Osteoblast (primary cell): ENCODE results near the gene G3BP2. TPM values are rescaled to one million over a fixed set of nuclear protein-coding genes. Genes with fewer than 3 reads are reported as not detected.
"Not testable (repeated sequence)": the region's sequence is repeated elsewhere in the genome, so short reads cannot be mapped to it uniquely, and the experiment has no call there.

Experiments
- DNase-seq: peaks from one replicate; pipeline ENCODE4 v3.0.0; 2011; ENCODE audit warnings: low spot score, mixed read lengths; ENCODE audit not compliant: insufficient read length; ENCODE audit errors: missing footprints
- H2AFZ ChIP-seq: 2 replicates; pipeline ENCODE4 v1.6.0; 2011; ENCODE audit warnings: mild to moderate bottlenecking, low read length
- H3K27ac ChIP-seq: 2 replicates; pipeline ENCODE4 v1.5.1; 2011; ENCODE audit warnings: mild to moderate bottlenecking, low read depth, low read length, moderate library complexity
- H3K27me3 ChIP-seq: 2 replicates; pipeline ENCODE4 v1.6.0; 2012; ENCODE audit warnings: mild to moderate bottlenecking, control low read depth, inconsistent platforms, low read length, moderate library complexity; ENCODE audit not compliant: insufficient read depth
- H3K36me3 ChIP-seq: 2 replicates; pipeline ENCODE4 v1.5.1; 2011; ENCODE audit warnings: mild to moderate bottlenecking, low read length, control low read depth, moderate library complexity; ENCODE audit not compliant: insufficient read depth
- H3K4me1 ChIP-seq: 2 replicates; pipeline ENCODE4 v1.5.1; 2011; ENCODE audit warnings: mild to moderate bottlenecking, low read length, control low read depth, moderate library complexity; ENCODE audit not compliant: insufficient read depth
- H3K4me2 ChIP-seq: 2 replicates; pipeline ENCODE4 v1.6.0; 2011; ENCODE audit warnings: mild to moderate bottlenecking, low read length; ENCODE audit not compliant: insufficient read depth
- H3K4me3 ChIP-seq: fragments of 200-600 bp; sonication (generic); 3 replicates; pipeline ENCODE4 v1.5.1; 2012; ENCODE audit warnings: mild to moderate bottlenecking, low read length, inconsistent platforms; ENCODE audit not compliant: insufficient read depth
- H3K79me2 ChIP-seq: 2 replicates; pipeline ENCODE4 v1.6.0; 2012; ENCODE audit warnings: mild to moderate bottlenecking, low read length, control low read depth, inconsistent platforms; ENCODE audit not compliant: insufficient read depth
- H3K9me3 ChIP-seq: 2 replicates; pipeline ENCODE4 v1.5.1; 2011; ENCODE audit warnings: low read depth, low read length, control low read depth
- H4K20me1 ChIP-seq: 2 replicates; pipeline ENCODE4 v1.6.0; 2012; ENCODE audit warnings: mild to moderate bottlenecking, low read length, control low read depth; ENCODE audit not compliant: insufficient read depth
- total RNA-seq: library from RNA; depleted of rRNA; stranded (reverse); fragments of >200 nt; gene quantifications from 2 replicates; pipeline ENCODE4 v1.2.3, GENCODE V29; 2012
- TF ChIP-seq, protein P1 (sequence below): IDR thresholded peaks from 2 replicates; pipeline ENCODE4 v1.5.1; 2011; ENCODE audit warnings: mild to moderate bottlenecking, low read depth, low read length, moderate library complexity; ENCODE audit errors: extremely low read depth

G3BP2 gene
- total RNA-seq: 159 and 171 TPM in 2 replicates

DNA sequence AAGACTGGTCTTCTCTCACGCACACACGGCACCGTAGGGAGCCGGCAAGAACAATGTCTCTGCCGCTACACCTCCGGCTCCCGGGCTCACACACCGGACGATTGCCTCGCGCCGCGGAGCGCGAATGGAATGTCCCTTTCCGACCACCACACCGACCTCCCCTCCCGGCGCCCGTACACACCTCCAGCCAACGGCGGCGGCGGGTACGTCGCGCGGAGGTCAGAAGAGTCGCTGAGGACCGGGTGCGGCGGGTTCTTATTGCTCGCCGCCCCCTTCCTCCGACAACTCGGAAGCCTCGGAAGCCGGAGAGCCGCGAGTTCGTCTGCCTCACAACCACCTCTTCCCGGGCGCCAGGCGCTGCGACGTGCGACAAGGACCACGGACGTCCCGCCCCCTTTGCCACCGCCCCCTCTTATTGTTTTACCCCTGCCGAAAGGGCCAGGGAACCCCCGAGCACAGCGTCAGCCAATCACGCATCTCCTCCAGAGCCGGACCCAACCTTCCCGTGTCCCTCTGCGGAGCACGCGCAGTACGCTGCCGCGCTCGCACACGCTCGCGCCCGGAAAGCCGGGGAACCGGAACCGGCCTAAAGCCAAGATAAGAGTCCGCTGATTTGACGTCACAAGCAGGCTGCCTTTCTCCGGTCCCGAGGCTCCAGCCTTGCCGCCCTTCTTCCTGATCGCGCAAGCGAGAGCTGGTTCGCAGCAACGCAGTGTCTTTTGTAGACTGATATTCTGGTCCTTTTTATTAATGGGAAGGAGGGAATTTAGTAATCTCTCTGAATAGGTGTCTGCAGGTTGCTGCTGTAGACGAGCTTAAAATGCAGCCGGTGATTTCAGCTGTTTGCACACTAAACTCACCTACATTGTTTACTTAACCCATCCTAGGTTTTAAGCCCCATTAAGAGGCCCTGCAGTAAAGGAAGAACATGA, at the start of gene G3BP2:
TSS of gene G3BP2 (minus strand) at position 385 of the 932 bp plus-strand sequence. CDS start 11,386 bp downstream, outside the sequence.
- DNase-seq: peak; percentile 97
- Histone ChIP-seq H3K9me3 (no peaks in the 10 kb centered on the region), H3K27me3 (no peaks in the 10 kb centered on the region), H4K20me1 (peaks cover 42% of the 10 kb centered on the region), H3K4me2 (peak within 1 kb of the TSS; percentile 95), H2AFZ (peak within 1 kb of the TSS; percentile 94), H3K79me2 (peaks cover 49% of the 10 kb centered on the region), H3K4me1 (peaks cover 23% of the 10 kb centered on the region), H3K27ac (peak within 1 kb of the TSS; percentile 97), H3K4me3 (peak within 1 kb of the TSS; percentile 99), H3K36me3 (no peaks in the 10 kb centered on the region)
- TF ChIP-seq, protein P1, sequence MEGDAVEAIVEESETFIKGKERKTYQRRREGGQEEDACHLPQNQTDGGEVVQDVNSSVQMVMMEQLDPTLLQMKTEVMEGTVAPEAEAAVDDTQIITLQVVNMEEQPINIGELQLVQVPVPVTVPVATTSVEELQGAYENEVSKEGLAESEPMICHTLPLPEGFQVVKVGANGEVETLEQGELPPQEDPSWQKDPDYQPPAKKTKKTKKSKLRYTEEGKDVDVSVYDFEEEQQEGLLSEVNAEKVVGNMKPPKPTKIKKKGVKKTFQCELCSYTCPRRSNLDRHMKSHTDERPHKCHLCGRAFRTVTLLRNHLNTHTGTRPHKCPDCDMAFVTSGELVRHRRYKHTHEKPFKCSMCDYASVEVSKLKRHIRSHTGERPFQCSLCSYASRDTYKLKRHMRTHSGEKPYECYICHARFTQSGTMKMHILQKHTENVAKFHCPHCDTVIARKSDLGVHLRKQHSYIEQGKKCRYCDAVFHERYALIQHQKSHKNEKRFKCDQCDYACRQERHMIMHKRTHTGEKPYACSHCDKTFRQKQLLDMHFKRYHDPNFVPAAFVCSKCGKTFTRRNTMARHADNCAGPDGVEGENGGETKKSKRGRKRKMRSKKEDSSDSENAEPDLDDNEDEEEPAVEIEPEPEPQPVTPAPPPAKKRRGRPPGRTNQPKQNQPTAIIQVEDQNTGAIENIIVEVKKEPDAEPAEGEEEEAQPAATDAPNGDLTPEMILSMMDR: no peak

DNA sequence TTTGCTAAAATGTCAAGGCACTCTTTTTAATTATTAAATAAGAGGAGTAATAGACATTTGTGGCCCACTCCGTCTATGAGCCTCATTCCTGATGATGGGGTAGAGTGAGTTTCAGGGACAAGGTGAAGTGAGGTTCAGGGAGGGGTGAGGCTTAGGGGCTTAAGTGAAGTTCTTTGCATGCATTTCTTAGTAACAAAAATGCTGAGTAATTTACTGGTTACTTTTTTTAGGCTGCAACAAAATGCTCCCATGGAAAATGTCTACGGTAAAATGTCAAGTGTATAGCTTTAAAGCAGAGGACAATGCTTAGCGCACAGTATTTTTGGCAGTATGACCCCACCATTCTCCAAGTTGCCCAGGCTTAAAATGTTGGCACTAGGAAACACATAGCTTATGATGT, 49.2 kb upstream of the G3BP2 start:
- TF ChIP-seq, protein P1: no peak

GRCh38 chr4:75718529-75718928, 45.3 kb upstream of the G3BP2 start:
- no peak overlapping the region for H2AFZ ChIP-seq
- TF ChIP-seq, protein P1: no peak
- peaks cover 27% of the 10 kb centered on the region for H3K4me1 ChIP-seq
- H3K9me3 ChIP-seq: no peaks in the 10 kb centered on the region
- no peaks in the 10 kb centered on the region for H3K27me3 ChIP-seq
- no peak overlapping the region for H3K4me3 ChIP-seq
- peaks cover 4% of the 10 kb centered on the region for H3K79me2 ChIP-seq
- H3K27ac ChIP-seq: no peak overlapping the region
- H3K36me3 ChIP-seq: no peaks in the 10 kb centered on the region
- no peaks in the 10 kb centered on the region for H4K20me1 ChIP-seq
- H3K4me2 ChIP-seq: no peak overlapping the region
- DNase-seq: peak; percentile 27

More for the DNA sequence above, 49.2 kb upstream of the G3BP2 start:
- Histone ChIP-seq H3K4me1 (peaks cover 26% of the 10 kb centered on the region), H3K36me3 (no peaks in the 10 kb centered on the region), H2AFZ (no peak overlapping the region), H3K4me3 (no peak overlapping the region), H3K27me3 (no peaks in the 10 kb centered on the region), H3K79me2 (peaks cover 33% of the 10 kb centered on the region), H3K9me3 (no peaks in the 10 kb centered on the region), H3K4me2 (no peak overlapping the region), H3K27ac (no peak overlapping the region), H4K20me1 (peaks cover 13% of the 10 kb centered on the region)
- peak; percentile 19 for DNase-seq

- Histone ChIP-seq H3K4me2 (no peak overlapping the region), H3K36me3 (no peaks in the 10 kb centered on the region), H3K79me2 (peaks cover 2% of the 10 kb centered on the region), H3K27ac (no peak overlapping the region), H3K4me1 (peaks cover 17% of the 10 kb centered on the region), H3K27me3 (no peaks in the 10 kb centered on the region), H3K4me3 (no peak overlapping the region), H3K9me3 (no peaks in the 10 kb centered on the region), H4K20me1 (no peaks in the 10 kb centered on the region), H2AFZ (no peak overlapping the region)
- TF ChIP-seq, protein P1: no peak
- DNase-seq: peak; percentile 14
Measured at GRCh38 chr4:75717408-75717807, 44.2 kb upstream of the G3BP2 start.

DNA sequence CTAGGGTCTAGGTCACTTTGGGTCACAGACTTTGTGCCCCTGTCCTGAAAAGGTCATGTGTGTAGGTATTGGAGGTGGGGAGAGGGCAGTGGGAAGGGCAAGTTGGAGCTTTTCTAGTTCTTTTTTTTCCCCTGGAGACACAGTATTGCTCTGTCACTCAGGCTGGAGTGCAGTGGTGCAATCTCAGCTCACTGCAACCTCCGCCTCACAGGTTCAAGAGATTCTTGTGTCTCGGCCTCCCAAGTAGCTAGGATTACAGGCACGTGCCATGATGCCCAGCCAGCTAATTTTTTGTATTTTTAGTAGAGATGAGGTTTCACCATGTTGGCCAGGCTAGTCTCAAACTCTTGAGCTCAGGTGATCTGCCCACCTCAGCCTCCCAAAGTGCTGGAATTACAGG, 42.8 kb upstream of the G3BP2 start:
- DNase-seq, H3K27ac ChIP-seq, H3K79me2 ChIP-seq, H3K9me3 ChIP-seq, H3K36me3 ChIP-seq, H3K27me3 ChIP-seq, H3K4me3 ChIP-seq, H4K20me1 ChIP-seq, H3K4me2 ChIP-seq, H2AFZ ChIP-seq: not testable (repeated sequence)
- H3K4me1 ChIP-seq: peaks cover 14% of the 10 kb centered on the region
